A673 (cell line): ENCODE data around the gene OR8K1. TPM values are rescaled to one million over a fixed set of nuclear protein-coding genes. Genes with fewer than 3 reads are reported as not detected.

ENCODE experiments used
- BruUV-seq: library from RNA; stranded (reverse); fragments of 400-500 nt; replicated peaks from 2 replicates; lab custom pipeline; 2021; lab: Mats Ljungman, UMichigan
- CTCF ChIA-PET: fragments of 300-600 bp; sonication (Branson Sonifier 250); formaldehyde crosslinking; loops from one replicate; lab custom pipeline; 2022; ENCODE audit warnings: antibody characterized with exemption; lab: Charles Lee
- POLR2A ChIA-PET: fragments of 300-600 bp; sonication (Branson Sonifier 250); formaldehyde crosslinking; loops from one replicate; lab custom pipeline; 2022; ENCODE audit warnings: antibody characterized with exemption; ENCODE audit not compliant: low non-redundant PET; lab: Charles Lee
- DNase-seq: peaks from one replicate; pipeline ENCODE4 v3.0.0-alpha.2; 2015; ENCODE audit warnings: low spot score
- H3K27ac ChIP-seq: fragments of 200-600 bp; sonication (generic); 2 replicates; pipeline ENCODE4 v1.5.1; 2016; ENCODE audit warnings: mixed run types, low read depth, mild to moderate bottlenecking, mixed read lengths, antibody characterized with exemption, low read length; ENCODE audit not compliant: poor library complexity, severe bottlenecking
- H3K27me3 ChIP-seq: fragments of 200-600 bp; sonication (generic); replicated peaks from 2 replicates; pipeline ENCODE4 v1.6.1; 2017; ENCODE audit warnings: mixed run types, low read depth, mild to moderate bottlenecking, mixed read lengths, antibody characterized with exemption, low read length; ENCODE audit not compliant: insufficient read depth, poor library complexity
- H3K36me3 ChIP-seq: fragments of 200-600 bp; sonication (generic); 2 replicates; pipeline ENCODE4 v1.6.1; 2016; ENCODE audit warnings: mixed run types, mild to moderate bottlenecking, mixed read lengths, antibody characterized with exemption, low read length; ENCODE audit not compliant: insufficient read depth, poor library complexity, severe bottlenecking
- H3K4me1 ChIP-seq: fragments of 200-600 bp; sonication (generic); 2 replicates; pipeline ENCODE4 v1.6.1; 2017; ENCODE audit warnings: mixed run types, mild to moderate bottlenecking, mixed read lengths, antibody characterized with exemption, low read length; ENCODE audit not compliant: insufficient read depth, poor library complexity, severe bottlenecking
- H3K4me3 ChIP-seq: fragments of 200-600 bp; sonication (generic); 2 replicates; pipeline ENCODE4 v1.5.1; 2016; ENCODE audit warnings: low read depth, mixed run types, mild to moderate bottlenecking, mixed read lengths, low read length; ENCODE audit not compliant: poor library complexity, severe bottlenecking
- H3K9me3 ChIP-seq: fragments of 200-600 bp; sonication (generic); 2 replicates; pipeline ENCODE4 v1.6.1; 2016; ENCODE audit warnings: mixed run types, low read depth, mild to moderate bottlenecking, mixed read lengths, antibody characterized with exemption, low read length; ENCODE audit not compliant: poor library complexity, severe bottlenecking
- EZH2 ChIP-seq: fragments of 200-600 bp; sonication (generic); IDR thresholded peaks from 2 replicates; pipeline ENCODE4 v1.6.1; 2017; ENCODE audit warnings: borderline replicate concordance, low read depth, mild to moderate bottlenecking, mixed read lengths, antibody characterized with exemption, low read length; ENCODE audit not compliant: poor library complexity, severe bottlenecking
- intact Hi-C: fragments of 100-400 bp; cut with micrococcal nuclease; formaldehyde crosslinking; loops from one replicate; pipeline ENCODE4 v1.10.0; 2022; ENCODE audit not compliant: unreplicated experiment
- total RNA-seq: library from RNA; stranded (reverse); gene quantifications from 2 replicates; pipeline ENCODE4 v1.2.3, GENCODE V29; 2021
- TF ChIP-seq, protein P1 (sequence below): fragments of 300-800, 200-600 bp; sonication (generic); conservative IDR thresholded peaks from 2 replicates; pipeline ENCODE4 v1.5.1; 2017; ENCODE audit warnings: low read depth, mild to moderate bottlenecking, antibody characterized with exemption, low read length, moderate library complexity, mixed read lengths

OR8K1 gene
- total RNA-seq, 1 experiment from 2014 or later: not detected

DNA sequence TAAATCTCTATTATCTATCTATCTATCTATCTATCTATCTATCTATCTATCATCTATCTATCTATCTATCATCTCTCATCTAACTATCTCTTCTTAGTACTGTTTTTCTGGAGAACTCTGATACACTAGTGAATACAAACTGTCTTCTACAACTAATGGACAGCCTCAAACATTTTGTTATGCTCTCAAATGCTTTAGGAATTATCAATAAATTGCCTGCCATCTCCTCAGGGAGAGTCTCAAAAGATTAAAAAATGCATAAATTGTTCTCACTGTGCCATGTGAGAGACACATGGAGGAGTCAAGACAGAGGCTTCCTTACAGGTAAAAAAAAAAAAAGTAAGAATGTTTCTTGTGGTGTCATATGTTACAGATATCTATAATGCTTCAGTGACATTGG lies 31.0 kb upstream of the OR8K1 start, which contains the start of gene OR8K3:
TSS of gene OR8K3 (plus strand) at position 301 of the 400 bp plus-strand sequence. CDS start 3,163 bp downstream, outside the sequence.
- ChIA-PET POLR2A (no interaction called here), CTCF (no interaction called here)
- Histone ChIP-seq H3K27ac (no peak within 1 kb of the TSS), H3K9me3 (peaks cover 6% of the 10 kb centered on the region), H3K4me3 (no peak within 1 kb of the TSS), H3K27me3 (no peaks in the 10 kb centered on the region), H3K36me3 (no peaks in the 10 kb centered on the region), H3K4me1 (no peaks in the 10 kb centered on the region)
- TF ChIP-seq EZH2: no peak
- TF ChIP-seq, protein P1, sequence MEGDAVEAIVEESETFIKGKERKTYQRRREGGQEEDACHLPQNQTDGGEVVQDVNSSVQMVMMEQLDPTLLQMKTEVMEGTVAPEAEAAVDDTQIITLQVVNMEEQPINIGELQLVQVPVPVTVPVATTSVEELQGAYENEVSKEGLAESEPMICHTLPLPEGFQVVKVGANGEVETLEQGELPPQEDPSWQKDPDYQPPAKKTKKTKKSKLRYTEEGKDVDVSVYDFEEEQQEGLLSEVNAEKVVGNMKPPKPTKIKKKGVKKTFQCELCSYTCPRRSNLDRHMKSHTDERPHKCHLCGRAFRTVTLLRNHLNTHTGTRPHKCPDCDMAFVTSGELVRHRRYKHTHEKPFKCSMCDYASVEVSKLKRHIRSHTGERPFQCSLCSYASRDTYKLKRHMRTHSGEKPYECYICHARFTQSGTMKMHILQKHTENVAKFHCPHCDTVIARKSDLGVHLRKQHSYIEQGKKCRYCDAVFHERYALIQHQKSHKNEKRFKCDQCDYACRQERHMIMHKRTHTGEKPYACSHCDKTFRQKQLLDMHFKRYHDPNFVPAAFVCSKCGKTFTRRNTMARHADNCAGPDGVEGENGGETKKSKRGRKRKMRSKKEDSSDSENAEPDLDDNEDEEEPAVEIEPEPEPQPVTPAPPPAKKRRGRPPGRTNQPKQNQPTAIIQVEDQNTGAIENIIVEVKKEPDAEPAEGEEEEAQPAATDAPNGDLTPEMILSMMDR: no peak
- intact Hi-C loops: no loop called here
- BruUV-seq: no TSS peak
- DNase-seq: no peak

DNA sequence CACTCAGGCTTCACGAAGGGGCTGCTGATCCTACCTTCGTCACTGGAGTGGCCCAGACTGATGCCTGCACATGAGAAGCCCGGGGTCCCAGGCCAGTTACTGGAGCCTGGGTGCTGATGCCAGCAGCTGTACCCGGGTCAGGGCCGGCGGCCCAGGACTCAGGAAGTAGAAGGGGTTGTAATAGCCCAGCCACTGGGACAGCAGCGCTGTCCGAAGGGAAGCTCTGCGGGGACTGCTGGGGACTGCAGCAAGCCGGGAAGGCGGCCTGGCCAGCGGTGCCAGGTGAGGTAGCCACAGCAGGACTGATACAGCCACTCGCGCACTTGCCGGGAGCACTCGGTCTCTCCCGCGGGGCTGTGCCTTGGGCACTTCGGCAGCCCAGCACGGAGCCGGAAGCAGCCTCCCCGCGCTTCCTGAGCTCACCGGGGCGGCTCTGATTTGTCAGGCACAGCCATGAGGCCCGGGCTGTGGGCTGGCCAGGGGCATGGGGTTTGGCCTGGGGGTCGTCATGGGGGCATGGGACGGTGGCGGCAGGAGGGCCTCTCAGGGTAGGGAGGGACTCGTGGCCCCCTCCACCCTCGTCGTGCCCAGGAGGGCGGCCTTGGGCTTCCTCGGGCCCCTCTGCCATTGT lies 13.9 kb upstream of the OR8K1 start:
- no peak overlapping the region for H3K4me3 ChIP-seq
- BruUV-seq: no TSS peak
- ChIA-PET CTCF (no interaction called here), POLR2A (no interaction called here)
- DNase-seq: no peak
- no peaks in the 10 kb centered on the region for H3K36me3 ChIP-seq
- H3K27me3 ChIP-seq: no peaks in the 10 kb centered on the region
- H3K4me1 ChIP-seq: no peaks in the 10 kb centered on the region
- H3K27ac ChIP-seq: no peak overlapping the region
- peaks cover 3% of the 10 kb centered on the region for H3K9me3 ChIP-seq
- TF ChIP-seq EZH2: no peak
- TF ChIP-seq, protein P1: no peak
- intact Hi-C loops: no loop called here

DNA sequence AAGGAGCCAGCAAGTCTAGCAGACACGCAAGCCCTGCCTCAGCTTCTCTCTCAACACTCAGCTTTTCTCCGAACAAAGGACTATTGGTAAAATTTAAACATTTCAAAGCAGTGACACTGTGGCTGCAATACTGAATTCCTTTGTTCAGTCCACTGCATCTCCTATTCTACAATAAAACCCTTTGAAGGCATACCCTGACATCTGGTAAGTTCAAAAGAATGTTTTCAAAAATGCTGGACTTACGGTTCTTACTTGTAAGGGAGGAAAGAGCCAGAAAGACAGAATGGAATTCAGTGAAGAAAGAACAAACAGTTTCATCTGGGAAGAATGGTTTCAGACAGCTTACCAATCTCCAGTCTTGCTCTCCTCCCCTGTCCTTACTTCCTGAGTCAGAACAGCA lies 12.7 kb upstream of the OR8K1 start:
- Histone ChIP-seq H3K36me3 (no peaks in the 10 kb centered on the region), H3K27me3 (no peaks in the 10 kb centered on the region), H3K9me3 (peaks cover 7% of the 10 kb centered on the region), H3K4me3 (no peak overlapping the region), H3K27ac (no peak overlapping the region), H3K4me1 (no peaks in the 10 kb centered on the region)
- no TSS peak for BruUV-seq
- ChIA-PET POLR2A (no interaction called here), CTCF (no interaction called here)
- TF ChIP-seq, protein P1: no peak
- no peak for TF ChIP-seq EZH2
- intact Hi-C loops: no loop called here
- no peak for DNase-seq
